Measurements from ENCODE around the gene RANBP3. TPM values are rescaled to one million over a fixed set of nuclear protein-coding genes. Genes with fewer than 3 reads are reported as not detected.

The RANBP3 gene
- total RNA-seq, 4 donors from 2014 or later: 37.4 to 74.3 (median 61.3) TPM

GRCh38 chr19:5892772-5893275 is 85.1 kb downstream of the RANBP3 start:
- no peaks in the 10 kb centered on the region for H3K9me3 ChIP-seq
- peaks cover 24 to 38% (median 26%) of the 10 kb centered on the region in 3 donors for H3K27me3 ChIP-seq
- H3K4me3 ChIP-seq: no peak overlapping the region
- in situ Hi-C loops (cut with MboI; ENCODE audit: low sequenced_read_pairs in 4 of 4) (no loop called here), intact Hi-C loops (cut with DNase I; ENCODE audit: low total_unique reads) (loop anchor here (2.0 kb wide), 1 partner anchor 88 kb away; the partner anchor contains the start of gene NRTN)
- ATAC-seq (no peak), DNase-seq (no peak)
- no peak overlapping the region for H3K27ac ChIP-seq
- TF ChIP-seq POLR2A (IDR thresholded peaks at IDR 0.05) (no peak), CTCF (IDR thresholded peaks at IDR 0.05 in 4 of 5, conservative IDR thresholded peaks at IDR 0.05 in 1 of 5) (peak in 2 of 5 experiments; percentile 3 to 15)
- peaks cover 0 to 23% of the 10 kb centered on the region in 2 donors for H3K36me3 ChIP-seq
- H3K4me1 ChIP-seq: peaks cover 0 to 11% of the 10 kb centered on the region in 2 donors

- TF ChIP-seq CTCF (IDR thresholded peaks at IDR 0.05 in 4 of 5, conservative IDR thresholded peaks at IDR 0.05 in 1 of 5) (peak in 4 of 5 experiments; percentile 14 to 56 (median 46)), POLR2A (IDR thresholded peaks at IDR 0.05) (no peak)
- Histone ChIP-seq H3K9me3 (no peaks in the 10 kb centered on the region), H3K36me3 (peaks cover 0 to 23% of the 10 kb centered on the region in 2 donors), H3K4me1 (peaks cover 0 to 11% of the 10 kb centered on the region in 2 donors), H3K27me3 (peaks cover 26 to 45% (median 30%) of the 10 kb centered on the region in 3 donors), H3K27ac (no peak overlapping the region), H3K4me3 (no peak overlapping the region)
- in situ Hi-C loops (cut with MboI; ENCODE audit: low sequenced_read_pairs in 4 of 4): no loop called here
- DNase-seq (no peak), ATAC-seq (peak in 1 of 2 donors; percentile 23)
- intact Hi-C loops (cut with DNase I; ENCODE audit: low total_unique reads): loop anchor here (2.0 kb wide), 1 partner anchor 87 kb away; the partner anchor contains the start of gene NRTN
These were observed 85.8 kb downstream of the RANBP3 start for GRCh38 chr19:5891938-5892771.

GRCh38 chr19:5891572-5891937 is 86.4 kb downstream of the RANBP3 start:
- H3K27me3 ChIP-seq: peaks cover 28 to 51% (median 35%) of the 10 kb centered on the region in 3 donors
- no peak overlapping the region for H3K4me3 ChIP-seq
- peaks cover 0 to 20% of the 10 kb centered on the region in 2 donors for H3K36me3 ChIP-seq
- TF ChIP-seq POLR2A (IDR thresholded peaks at IDR 0.05) (no peak), CTCF (IDR thresholded peaks at IDR 0.05 in 4 of 5, conservative IDR thresholded peaks at IDR 0.05 in 1 of 5) (no peak)
- H3K4me1 ChIP-seq: peaks cover 0 to 11% of the 10 kb centered on the region in 2 donors
- no peaks in the 10 kb centered on the region for H3K9me3 ChIP-seq
- intact Hi-C loops (cut with DNase I; ENCODE audit: low total_unique reads) (no loop called here), in situ Hi-C loops (cut with MboI; ENCODE audit: low sequenced_read_pairs in 4 of 4) (no loop called here)
- H3K27ac ChIP-seq: no peak overlapping the region
- ATAC-seq (no peak), DNase-seq (no peak)

DNA sequence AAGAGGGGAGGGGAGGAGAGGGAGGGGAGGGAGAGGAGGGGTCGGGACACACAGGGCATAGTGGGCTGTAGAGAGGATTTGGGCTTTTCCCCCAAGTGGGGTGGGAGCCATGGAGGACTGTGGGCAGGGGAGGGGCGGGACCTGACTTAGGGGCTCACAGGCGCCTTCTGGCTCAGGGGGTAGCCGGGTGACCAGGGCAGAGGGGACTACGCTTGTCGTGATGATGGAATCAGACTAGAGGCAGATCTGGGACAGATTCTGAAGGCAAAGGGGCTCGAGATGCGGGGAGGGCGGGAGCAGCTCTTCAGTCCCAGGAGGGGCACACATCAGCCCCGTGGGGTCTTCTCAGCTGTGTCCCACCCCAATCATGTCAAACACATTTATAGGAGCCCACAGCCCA is 87.8 kb downstream of the RANBP3 start:
- no peak overlapping the region for H3K27ac ChIP-seq
- no peak overlapping the region for H3K4me3 ChIP-seq
- TF ChIP-seq POLR2A (IDR thresholded peaks at IDR 0.05): no peak
- TF ChIP-seq CTCF (IDR thresholded peaks at IDR 0.05 in 4 of 5, conservative IDR thresholded peaks at IDR 0.05 in 1 of 5): no peak
- peaks cover 35 to 56% (median 41%) of the 10 kb centered on the region in 3 donors for H3K27me3 ChIP-seq
- in situ Hi-C loops (cut with MboI; ENCODE audit: low sequenced_read_pairs in 4 of 4): no loop called here
- DNase-seq: no peak
- peaks cover 0 to 11% of the 10 kb centered on the region in 2 donors for H3K4me1 ChIP-seq
- intact Hi-C loops (cut with DNase I; ENCODE audit: low total_unique reads): no loop called here
- H3K36me3 ChIP-seq: peaks cover 0 to 5% of the 10 kb centered on the region in 2 donors
- no peak for ATAC-seq
- no peaks in the 10 kb centered on the region for H3K9me3 ChIP-seq

All from gastrocnemius medialis (tissue), 4 donors.